ENCODE data around the gene CLDN1.
"Not testable (repeated sequence)": the region's sequence is repeated elsewhere in the genome, so short reads cannot be mapped to it uniquely, and the experiment has no call there.

CLDN1 gene

GRCh38 chr3:190301591-190301990, 20.7 kb downstream of the CLDN1 start:
- in situ Hi-C loops (cut with MboI; ENCODE audit: low sequenced_read_pairs), result no loop called here

GRCh38 chr3:190299969-190300368, 22.3 kb downstream of the CLDN1 start:
- in situ Hi-C loops (cut with MboI; ENCODE audit: low sequenced_read_pairs), result no loop called here

- in situ Hi-C loops (cut with MboI; ENCODE audit: low sequenced_read_pairs), result no loop called here
Measured at GRCh38 chr3:190294030-190294429, 28.2 kb downstream of the CLDN1 start.

GRCh38 chr3:190293621-190294020, 28.6 kb downstream of the CLDN1 start:
- in situ Hi-C loops (cut with MboI; ENCODE audit: low sequenced_read_pairs), result no loop called here

GRCh38 chr3:190291994-190292584, 30.2 kb downstream of the CLDN1 start:
- in situ Hi-C loops (cut with MboI; ENCODE audit: low sequenced_read_pairs), result no loop called here

- in situ Hi-C loops (cut with MboI; ENCODE audit: low sequenced_read_pairs), result no loop called here
Measured at GRCh38 chr3:190289989-190290388, 32.3 kb downstream of the CLDN1 start.

GRCh38 chr3:190288836-190289235, 33.4 kb downstream of the CLDN1 start:
- in situ Hi-C loops (cut with MboI; ENCODE audit: low sequenced_read_pairs), result no loop called here

- in situ Hi-C loops (cut with MboI; ENCODE audit: low sequenced_read_pairs), result no loop called here
Measured at GRCh38 chr3:190286014-190286413, 36.2 kb downstream of the CLDN1 start.

GRCh38 chr3:190281308-190282051, 40.8 kb downstream of the CLDN1 start:
- in situ Hi-C loops (cut with MboI; ENCODE audit: low sequenced_read_pairs), result no loop called here

- in situ Hi-C loops (cut with MboI; ENCODE audit: low sequenced_read_pairs), result no loop called here
Measured at GRCh38 chr3:190279690-190280089, 42.6 kb downstream of the CLDN1 start.

- in situ Hi-C loops (cut with MboI; ENCODE audit: low sequenced_read_pairs), result no loop called here
Measured at GRCh38 chr3:190272747-190273146, 49.5 kb downstream of the CLDN1 start.

GRCh38 chr3:190269101-190269500, 53.1 kb downstream of the CLDN1 start:
- in situ Hi-C loops (cut with MboI; ENCODE audit: low sequenced_read_pairs), result no loop called here

- in situ Hi-C loops (cut with MboI; ENCODE audit: low sequenced_read_pairs), result not testable (repeated sequence)
Measured at GRCh38 chr3:190267464-190267863, 54.8 kb downstream of the CLDN1 start.

GRCh38 chr3:190266913-190267290, 55.3 kb downstream of the CLDN1 start:
- in situ Hi-C loops (cut with MboI; ENCODE audit: low sequenced_read_pairs), result no loop called here

GRCh38 chr3:190266265-190266912, 55.9 kb downstream of the CLDN1 start:
- in situ Hi-C loops (cut with MboI; ENCODE audit: low sequenced_read_pairs), result no loop called here

- in situ Hi-C loops (cut with MboI; ENCODE audit: low sequenced_read_pairs), result no loop called here
Measured at GRCh38 chr3:190265796-190266195, 56.5 kb downstream of the CLDN1 start.

- in situ Hi-C loops (cut with MboI; ENCODE audit: low sequenced_read_pairs), result no loop called here
Measured at GRCh38 chr3:190265126-190265525, 57.1 kb downstream of the CLDN1 start.

GRCh38 chr3:190261740-190262139, 60.5 kb downstream of the CLDN1 start:
- in situ Hi-C loops (cut with MboI; ENCODE audit: low sequenced_read_pairs), result no loop called here

- in situ Hi-C loops (cut with MboI; ENCODE audit: low sequenced_read_pairs), result no loop called here
Measured at GRCh38 chr3:190261015-190261414, 61.2 kb downstream of the CLDN1 start.

- in situ Hi-C loops (cut with MboI; ENCODE audit: low sequenced_read_pairs), result no loop called here
Measured at GRCh38 chr3:190260301-190260700, 61.9 kb downstream of the CLDN1 start.

GRCh38 chr3:190258634-190259033, 63.6 kb downstream of the CLDN1 start:
- in situ Hi-C loops (cut with MboI; ENCODE audit: low sequenced_read_pairs), result no loop called here
